H1 (cell line): Measurements from ENCODE around the gene MYH10. TPM values are rescaled to one million over a fixed set of nuclear protein-coding genes. Genes with fewer than 3 reads are reported as not detected.

ENCODE experiments used
- CTCF ChIA-PET: fragments of 300-600 bp; sonication (Branson Sonifier 250); formaldehyde crosslinking; loops from one replicate; lab custom pipeline; 2021; ENCODE audit not compliant: partially characterized antibody; lab: Charles Lee
- POLR2A ChIA-PET: fragments of 300-600 bp; sonication (Branson Sonifier 250); formaldehyde crosslinking; loops from one replicate; lab custom pipeline; 2021; ENCODE audit warnings: inconsistent platforms; ENCODE audit not compliant: partially characterized antibody; lab: Charles Lee
- DNase-seq, 2 experiments: peaks; one replicate each; pipeline versions ENCODE4 v3.0.0 to v3.0.0-alpha.2; 2010 to 2022; ENCODE audit warnings: low spot score in 2 of 2, low read depth in 1 of 2, mixed read lengths in 1 of 2
- FAIRE-seq: peaks from 2 replicates; lab custom pipeline; 2011; peaks lifted over from hg19 to GRCh38; lab: Jason Lieb, UNC
- H2AFZ ChIP-seq: 2 replicates; pipeline ENCODE4 v1.8.1; 2012; ENCODE audit warnings: low read length, inconsistent platforms
- H2AK5ac ChIP-seq: 2 replicates; pipeline ENCODE4 v1.6.1; 2013; ENCODE audit warnings: low read depth, low read length
- H2BK120ac ChIP-seq: replicated peaks from 2 replicates; pipeline ENCODE3; 2013; ENCODE audit warnings: low read depth, low read length, inconsistent platforms
- H2BK12ac ChIP-seq: 2 replicates; pipeline ENCODE4 v1.6.1; 2013; ENCODE audit warnings: low read depth, low read length
- H2BK15ac ChIP-seq: 2 replicates; pipeline ENCODE4 v1.6.1; 2013; ENCODE audit warnings: low read length
- H2BK20ac ChIP-seq: 2 replicates; pipeline ENCODE4 v1.6.1; 2013; ENCODE audit warnings: low read length
- H2BK5ac ChIP-seq: 2 replicates; pipeline ENCODE4 v1.6.1; 2013; ENCODE audit warnings: low read depth, low read length
- H3K14ac ChIP-seq: 2 replicates; pipeline ENCODE4 v1.6.1; 2013; ENCODE audit warnings: inconsistent platforms; ENCODE audit not compliant: insufficient read length
- H3K18ac ChIP-seq: 2 replicates; pipeline ENCODE4 v1.6.1; 2013; ENCODE audit warnings: low read length; ENCODE audit errors: extremely low read depth
- H3K23ac ChIP-seq: 2 replicates; pipeline ENCODE4 v1.6.1; 2013; ENCODE audit warnings: inconsistent platforms; ENCODE audit not compliant: insufficient read length
- H3K23me2 ChIP-seq: 2 replicates; pipeline ENCODE4 v1.6.1; 2013; ENCODE audit warnings: low read depth, low read length
- H3K27ac ChIP-seq: 2 replicates; pipeline ENCODE4 v1.6.1; 2011; ENCODE audit warnings: low read depth, low read length, inconsistent platforms
- H3K27me3 ChIP-seq, 4 experiments: replicated peaks in 1 of 4; 1 replicate in 1 of 4; 2 replicates in 3 of 4; pipeline versions ENCODE4 v1.6.1 to v1.8.1; 2011 to 2013; ENCODE audit warnings: low read length in 3 of 4, mild to moderate bottlenecking in 3 of 4, inconsistent platforms in 2 of 4, mixed read lengths in 2 of 4, moderate library complexity in 1 of 4; ENCODE audit not compliant: control insufficient read depth in 3 of 4, insufficient read depth in 3 of 4; ENCODE audit errors: extremely low read depth in 1 of 4
- H3K36me3 ChIP-seq, 4 experiments: 2 replicates each; pipeline versions ENCODE4 v1.6.1 to v1.8.1; 2011 to 2013; ENCODE audit warnings: mild to moderate bottlenecking in 4 of 4, low read length in 3 of 4, moderate library complexity in 2 of 4, control low read depth in 1 of 4, inconsistent platforms in 1 of 4; ENCODE audit not compliant: insufficient read depth in 4 of 4, control insufficient read depth in 2 of 4
- H3K4ac ChIP-seq: replicated peaks from 2 replicates; pipeline ENCODE3; 2013; ENCODE audit warnings: low read length, low read depth, mixed read lengths, inconsistent platforms; ENCODE audit not compliant: insufficient read length
- H3K4me1 ChIP-seq, 4 experiments: replicated peaks in 1 of 4; 1 replicate in 1 of 4; 2 replicates in 3 of 4; pipeline versions ENCODE4 v1.6.1 to v1.8.1; 2011 to 2013; ENCODE audit warnings: low read length in 3 of 4, inconsistent platforms in 2 of 4, mixed read lengths in 1 of 4; ENCODE audit not compliant: insufficient read depth in 4 of 4, control insufficient read depth in 3 of 4
- H3K4me2 ChIP-seq, 2 experiments: 2 replicates each; pipeline versions ENCODE4 v1.6.1 to v1.8.1; 2011 to 2013; ENCODE audit warnings: low read depth in 2 of 2, low read length in 2 of 2, control low read depth in 1 of 2, inconsistent platforms in 1 of 2, mild to moderate bottlenecking in 1 of 2; ENCODE audit not compliant: insufficient read depth in 1 of 2
- H3K4me3 ChIP-seq, 4 experiments: fragments of 200-600, 300-600 bp in 1 of 4; sonication (generic), shearing (Covaris generic), sonication (Bioruptor Twin) in 1 of 4; 2 replicates each; pipeline versions ENCODE4 v1.5.1 to v1.8.1; 2011 to 2016; ENCODE audit warnings: low read length in 4 of 4, low read depth in 3 of 4, control low read depth in 2 of 4, inconsistent platforms in 2 of 4, mild to moderate bottlenecking in 2 of 4, mixed read lengths in 1 of 4, moderate library complexity in 1 of 4; ENCODE audit not compliant: insufficient read depth in 2 of 4; ENCODE audit errors: extremely low read depth in 1 of 4
- H3K56ac ChIP-seq: replicated peaks from 2 replicates; pipeline ENCODE3; 2013; ENCODE audit warnings: low read depth, mild to moderate bottlenecking, mixed read lengths, low read length, inconsistent platforms; ENCODE audit not compliant: insufficient read length
- H3K79me1 ChIP-seq: 2 replicates; pipeline ENCODE4 v1.6.1; 2013; ENCODE audit warnings: low read depth, low read length, control low read depth
- H3K79me2 ChIP-seq, 2 experiments: 2 replicates each; pipeline versions ENCODE4 v1.6.1 to v1.8.1; 2012 to 2013; ENCODE audit warnings: low read length in 2 of 2, mild to moderate bottlenecking in 2 of 2, inconsistent platforms in 1 of 2; ENCODE audit not compliant: insufficient read depth in 2 of 2, control insufficient read depth in 1 of 2
- H3K9ac ChIP-seq, 4 experiments: replicated peaks in 1 of 4; 1 replicate in 1 of 4; 2 replicates in 3 of 4; pipeline versions ENCODE4 v1.6.1 to v1.8.1; 2011 to 2013; ENCODE audit warnings: low read depth in 3 of 4, low read length in 3 of 4, control low read depth in 2 of 4, mild to moderate bottlenecking in 2 of 4, moderate library complexity in 2 of 4, inconsistent platforms in 1 of 4; ENCODE audit errors: extremely low read depth in 1 of 4
- H3K9me3 ChIP-seq, 2 experiments: 2 replicates each; pipeline versions ENCODE4 v1.6.1 to v1.8.1; 2012 to 2013; ENCODE audit warnings: mild to moderate bottlenecking in 2 of 2, moderate library complexity in 2 of 2, control low read depth in 1 of 2, inconsistent platforms in 1 of 2, low read depth in 1 of 2, low read length in 1 of 2, mixed read lengths in 1 of 2; ENCODE audit not compliant: insufficient read depth in 2 of 2
- H4K20me1 ChIP-seq, 2 experiments: replicated peaks in 1 of 2; 2 replicates each; pipeline versions ENCODE3 to v1.8.1; 2011 to 2013; ENCODE audit warnings: inconsistent platforms in 2 of 2, low read length in 2 of 2, mild to moderate bottlenecking in 1 of 2; ENCODE audit not compliant: insufficient read depth in 2 of 2, control insufficient read depth in 1 of 2
- H4K5ac ChIP-seq: 2 replicates; pipeline ENCODE4 v1.6.1; 2013; ENCODE audit warnings: low read length, low read depth, mixed read lengths, inconsistent platforms; ENCODE audit not compliant: insufficient read length
- H4K8ac ChIP-seq: 2 replicates; pipeline ENCODE4 v1.8.0; 2013; ENCODE audit warnings: mild to moderate bottlenecking, moderate library complexity, low read length, inconsistent platforms; ENCODE audit not compliant: insufficient read depth; ENCODE audit errors: extremely low read depth
- H4K91ac ChIP-seq: replicated peaks from 2 replicates; pipeline ENCODE3; 2013; ENCODE audit warnings: low read length, mixed read lengths, inconsistent platforms; ENCODE audit not compliant: insufficient read length
- ASH2L ChIP-seq: fragments of 200-600, 300-600 bp; sonication (generic); IDR thresholded peaks from one replicate; pipeline ENCODE4 v1.7.1; 2017; ENCODE audit warnings: low read length
- BCL11A ChIP-seq, 2 experiments: IDR thresholded peaks; one replicate each; pipeline ENCODE4 v1.6.1; 2011; ENCODE audit warnings: low read depth in 2 of 2, low read length in 2 of 2, mild to moderate bottlenecking in 2 of 2
- BRCA1 ChIP-seq: IDR thresholded peaks from 2 replicates; pipeline ENCODE4 v1.6.1; 2012; ENCODE audit warnings: low read depth, low read length, improper control_type of control experiment
- CBX8 ChIP-seq: fragments of 300-800, 300-1000 bp; sonication (generic); IDR thresholded peaks from 2 replicates; pipeline ENCODE4 v1.7.1; 2016; ENCODE audit warnings: low read depth, low read length, borderline replicate concordance
- CHD2 ChIP-seq: IDR thresholded peaks from 2 replicates; pipeline ENCODE4 v1.6.1; 2012; ENCODE audit warnings: low read length, improper control_type of control experiment
- HDAC2 ChIP-seq, 2 experiments: fragments of 300-600 bp in 1 of 2; sonication (generic) in 1 of 2; IDR thresholded peaks; 2 replicates each; pipeline ENCODE4 v1.6.1; 2011 to 2012; ENCODE audit warnings: low read depth in 2 of 2, low read length in 2 of 2, mild to moderate bottlenecking in 2 of 2, moderate library complexity in 2 of 2, borderline replicate concordance in 1 of 2, inconsistent platforms in 1 of 2
- RAD21 ChIP-seq, 2 experiments: IDR thresholded peaks in 1 of 2; conservative IDR thresholded peaks in 1 of 2; 2 replicates each; pipeline ENCODE4 v1.6.1; 2011; ENCODE audit warnings: low read depth in 2 of 2, low read length in 2 of 2, improper control_type of control experiment in 1 of 2, inconsistent platforms in 1 of 2, mild to moderate bottlenecking in 1 of 2, moderate library complexity in 1 of 2
- SIRT6 ChIP-seq: IDR thresholded peaks from one replicate; pipeline ENCODE4 v1.7.1; 2012; ENCODE audit warnings: low read length, inconsistent platforms
- SP2 ChIP-seq: IDR thresholded peaks from 2 replicates; pipeline ENCODE4 v1.6.1; 2012; ENCODE audit warnings: mild to moderate bottlenecking, low read length, inconsistent platforms
- TAF7 ChIP-seq: optimal IDR thresholded peaks from 2 replicates; pipeline ENCODE3; 2011; ENCODE audit warnings: low read depth, mild to moderate bottlenecking, inconsistent platforms, low read length, moderate library complexity, borderline replicate concordance
- TCF12 ChIP-seq: IDR thresholded peaks from 2 replicates; pipeline ENCODE4 v1.6.1; 2011; ENCODE audit warnings: low read depth, mild to moderate bottlenecking, low read length
- USF2 ChIP-seq: IDR thresholded peaks from 2 replicates; pipeline ENCODE4 v1.6.1; 2011; ENCODE audit warnings: low read length, improper control_type of control experiment
- YY1 ChIP-seq: IDR thresholded peaks from 2 replicates; pipeline ENCODE4 v1.6.1; 2011; ENCODE audit warnings: low read depth, mild to moderate bottlenecking, low read length
- WGBS, 2 experiments: shearing (Covaris generic) in 1 of 2; methylation state at CpG; one replicate each; pipeline versions ENCODE4 v1.1.6 to v1.1.7; 2013 to 2015; ENCODE audit warnings: low lambda C conversion rate in 2 of 2, mixed read lengths in 2 of 2, inconsistent platforms in 1 of 2, low coverage in 1 of 2, missing lambda C conversion rate in 1 of 2; ENCODE audit not compliant: insufficient replicate concordance in 2 of 2, insufficient coverage in 1 of 2, insufficient read length in 1 of 2; ENCODE audit errors: extremely low coverage in 1 of 2, missing lambda C conversion rate in 1 of 2; 5-methylcytosine and 5-hydroxymethylcytosine counted together
- polyA plus RNA-seq, 7 experiments: library from polyadenylated mRNA; depleted of rRNA in 3 of 7; stranded (reverse) in 5 of 7; unstranded in 2 of 7; fragments of >200 nt in 5 of 7; fragments of 200-250 nt in 2 of 7; gene quantifications; 1 replicate in 5 of 7; 2 replicates in 1 of 7; 4 replicates in 1 of 7; pipeline versions ENCODE4 v1.2.1 to v1.2.3, GENCODE V29; 2011 to 2013; ENCODE audit warnings: missing spikeins in 2 of 7, mixed read lengths in 2 of 7
- total RNA-seq: library from RNA; stranded (reverse); fragmentation: NEBNext Ultra II Directional; extraction: Animal tissue kit (Norgen Biotek cat#: 25700); gene quantifications from 2 replicates; pipeline ENCODE4 v1.2.1, GENCODE V29; 2021

The MYH10 gene
- total and polyA plus RNA-seq, 2 of the 8 experiments (the other 6 are each of a cell fraction or from before 2014, with no cell fraction given): 64.1 to 289 TPM

- Histone ChIP-seq H3K18ac (no peak overlapping the region), H4K5ac (no peak overlapping the region), H2AFZ (no peak overlapping the region), H2BK5ac (no peak overlapping the region), H3K4ac (no peak overlapping the region), H3K9ac (no peak overlapping the region), H2BK15ac (no peak overlapping the region), H3K36me3 (no peaks in the 10 kb centered on the region), H3K4me2 (no peak overlapping the region), H3K9me3 (no peaks in the 10 kb centered on the region), H2AK5ac (no peak overlapping the region), H3K23me2 (no peaks in the 10 kb centered on the region; the same call in 1 of the 2 replicates), H4K8ac (no peak overlapping the region), H4K91ac (no peak overlapping the region), H2BK12ac (no peak overlapping the region), H3K27me3 (no peaks in the 10 kb centered on the region), H3K23ac (no peak overlapping the region), H3K79me1 (no peaks in the 10 kb centered on the region), H3K14ac (no peak overlapping the region), H4K20me1 (no peaks in the 10 kb centered on the region), H3K4me3 (no peak overlapping the region), H2BK120ac (no peak overlapping the region), H3K56ac (no peak overlapping the region), H3K27ac (no peak overlapping the region), H3K4me1 (no peaks in the 10 kb centered on the region), H3K79me2 (no peaks in the 10 kb centered on the region), H2BK20ac (no peak overlapping the region)
- no peak for FAIRE-seq
- CTCF ChIA-PET: interaction anchor here (1.1 kb wide), 1 partner anchor 11 kb away, joined by 3 read pairs; no protein-coding TSS in a partner anchor
- POLR2A ChIA-PET: interaction anchor here (1.0 kb wide), 1 partner anchor 12 kb away, joined by 3 read pairs; no protein-coding TSS in a partner anchor
- 84% methylated on average over 5 of the region's 5 CpGs; no CpG with 5 or more reads in 1 of the 2 experiments for WGBS, 2 experiments
- TF ChIP-seq SIRT6 (no peak), HDAC2 (IDR thresholded peaks at IDR 0.05; ENCODE audit: borderline replicate concordance in 1 of 2, low read depth in 2 of 2, low read length in 2 of 2) (no peak), SP2 (no peak), YY1 (no peak), RAD21 (IDR thresholded peaks at IDR 0.05 in 1 of 2, conservative IDR thresholded peaks at IDR 0.05 in 1 of 2; ENCODE audit: low read depth in 2 of 2, low read length in 2 of 2) (no peak), BCL11A (IDR thresholded peaks at IDR 0.05; ENCODE audit: low read depth in 2 of 2, low read length in 2 of 2) (no peak), CBX8 (no peak), TCF12 (no peak), ASH2L (no peak), CHD2 (no peak), BRCA1 (no peak), USF2 (no peak), TAF7 (no peak)
- DNase-seq: no peak
Observed at GRCh38 chr17:8662973-8663372, 32.4 kb upstream of the MYH10 start.
